ACC112 (cell line): ENCODE data around the gene PLIN5.

Source experiments
- H2AFZ ChIP-seq: fragments of 200-600 bp; sonication (generic); one replicate; pipeline ENCODE4 v1.6.0; 2017; ENCODE audit warnings: antibody characterized with exemption, low read length; ENCODE audit not compliant: unreplicated experiment
- H3K27ac ChIP-seq: fragments of 200-600 bp; sonication (generic); 2 replicates; pipeline ENCODE4 v1.5.1; 2014; ENCODE audit warnings: low read depth, mild to moderate bottlenecking, antibody characterized with exemption, low read length, moderate library complexity
- H3K27me3 ChIP-seq: fragments of 200-600 bp; sonication (generic); 2 replicates; pipeline ENCODE4 v1.6.1; 2014; ENCODE audit warnings: mild to moderate bottlenecking, antibody characterized with exemption, low read length, moderate library complexity, mixed read lengths; ENCODE audit not compliant: insufficient read depth
- H3K36me3 ChIP-seq: fragments of 200-600 bp; sonication (generic); 2 replicates; pipeline ENCODE4 v1.6.1; 2016; ENCODE audit warnings: mild to moderate bottlenecking, antibody characterized with exemption, low read length, moderate library complexity, mixed read lengths; ENCODE audit not compliant: insufficient read depth
- H3K4me1 ChIP-seq: fragments of 200-600 bp; sonication (generic); one replicate; pipeline ENCODE4 v1.6.1; 2016; ENCODE audit warnings: low read length, mixed read lengths; ENCODE audit not compliant: insufficient read depth, unreplicated experiment, control insufficient read depth
- H3K4me3 ChIP-seq: fragments of 200-600 bp; sonication (generic); 2 replicates; pipeline ENCODE4 v1.5.1; 2014; ENCODE audit warnings: mild to moderate bottlenecking, low read depth, low read length
- H3K79me2 ChIP-seq: fragments of 200-600 bp; sonication (generic); one replicate; pipeline ENCODE4 v1.6.0; 2016; ENCODE audit warnings: low read length; ENCODE audit not compliant: control insufficient read depth, unreplicated experiment, insufficient read depth

PLIN5 gene

GRCh38 chr19:4500841-4501591, 34.0 kb downstream of the PLIN5 start:
- H3K4me3 ChIP-seq, result no peak overlapping the region
- no peak overlapping the region for H3K27ac ChIP-seq
- no peaks in the 10 kb centered on the region for H3K36me3 ChIP-seq
- no peaks in the 10 kb centered on the region for H3K4me1 ChIP-seq
- H2AFZ ChIP-seq, result no peak overlapping the region
- no peaks in the 10 kb centered on the region for H3K79me2 ChIP-seq
- H3K27me3 ChIP-seq, result no peaks in the 10 kb centered on the region

GRCh38 chr19:4499855-4500254, 35.2 kb downstream of the PLIN5 start:
- H3K79me2 ChIP-seq, result no peaks in the 10 kb centered on the region
- H3K36me3 ChIP-seq, result no peaks in the 10 kb centered on the region
- no peaks in the 10 kb centered on the region for H3K4me1 ChIP-seq
- no peak overlapping the region for H3K27ac ChIP-seq
- H3K4me3 ChIP-seq, result no peak overlapping the region
- H3K27me3 ChIP-seq, result no peaks in the 10 kb centered on the region
- H2AFZ ChIP-seq, result no peak overlapping the region

DNA sequence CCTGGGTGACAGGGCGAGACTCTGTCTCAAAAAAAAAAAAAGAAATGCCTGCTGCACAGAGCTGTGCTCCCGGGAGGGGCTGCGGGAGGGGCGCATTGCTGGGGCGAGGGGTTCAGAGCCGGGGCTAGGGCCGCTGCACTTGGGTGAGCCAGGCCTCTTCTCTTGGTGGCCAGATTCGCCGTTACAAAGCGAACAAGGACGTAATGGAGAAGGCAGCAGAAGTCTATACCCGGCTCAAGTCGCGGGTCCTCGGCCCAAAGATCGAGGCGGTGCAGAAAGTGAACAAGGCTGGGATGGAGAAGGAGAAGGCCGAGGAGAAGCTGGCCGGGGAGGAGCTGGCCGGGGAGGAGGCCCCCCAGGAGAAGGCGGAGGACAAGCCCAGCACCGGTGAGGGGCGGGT, 35.7 kb downstream of the PLIN5 start:
- no peaks in the 10 kb centered on the region for H3K27me3 ChIP-seq
- H3K79me2 ChIP-seq, result no peaks in the 10 kb centered on the region
- H3K4me1 ChIP-seq, result no peaks in the 10 kb centered on the region
- no peaks in the 10 kb centered on the region for H3K36me3 ChIP-seq
- no peak overlapping the region for H3K27ac ChIP-seq
- no peak overlapping the region for H3K4me3 ChIP-seq
- no peak overlapping the region for H2AFZ ChIP-seq

GRCh38 chr19:4498694-4499093, 36.3 kb downstream of the PLIN5 start:
- Histone ChIP-seq H3K36me3 (no peaks in the 10 kb centered on the region), H3K79me2 (no peaks in the 10 kb centered on the region), H2AFZ (no peak overlapping the region), H3K27me3 (no peaks in the 10 kb centered on the region), H3K27ac (no peak overlapping the region), H3K4me3 (no peak overlapping the region), H3K4me1 (no peaks in the 10 kb centered on the region)

DNA sequence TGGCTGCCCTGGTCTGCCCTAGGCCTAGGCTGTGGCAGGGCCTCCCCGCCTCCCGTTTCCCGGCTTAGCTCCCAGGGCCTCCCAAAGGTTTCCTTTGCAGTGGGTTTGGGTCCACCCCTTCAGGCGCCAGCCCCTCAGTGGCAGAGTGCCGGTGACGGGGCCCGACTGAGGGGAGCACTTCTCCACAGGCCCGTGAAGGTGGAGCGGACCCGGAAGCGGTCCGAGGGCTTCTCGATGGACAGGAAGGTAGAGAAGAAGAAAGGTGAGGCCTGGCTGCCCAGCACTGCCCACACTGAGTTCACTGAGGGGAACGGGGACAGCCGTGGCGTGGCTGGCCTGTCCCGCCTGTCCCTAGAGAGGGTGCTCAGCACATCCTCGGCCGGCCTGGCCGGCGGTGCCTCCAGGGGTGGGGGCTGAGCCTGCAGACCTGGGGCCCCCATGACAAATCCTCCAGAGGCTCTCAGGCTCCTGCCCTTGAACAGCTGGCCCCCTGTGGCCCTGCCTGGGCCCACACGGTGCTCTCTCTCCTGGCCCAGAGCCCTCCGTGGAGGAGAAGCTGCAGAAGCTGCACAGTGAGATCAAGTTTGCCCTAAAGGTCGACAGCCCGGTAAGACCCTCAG, 37.1 kb downstream of the PLIN5 start:
- Histone ChIP-seq H2AFZ (no peak overlapping the region), H3K79me2 (no peaks in the 10 kb centered on the region), H3K4me3 (no peak overlapping the region), H3K27me3 (no peaks in the 10 kb centered on the region), H3K36me3 (no peaks in the 10 kb centered on the region), H3K4me1 (no peaks in the 10 kb centered on the region), H3K27ac (no peak overlapping the region)

GRCh38 chr19:4496304-4496703, 38.7 kb downstream of the PLIN5 start:
- peaks cover 7% of the 10 kb centered on the region; the same call in 1 of the 2 replicates for H3K36me3 ChIP-seq
- no peak overlapping the region for H2AFZ ChIP-seq
- H3K79me2 ChIP-seq, result no peaks in the 10 kb centered on the region

DNA sequence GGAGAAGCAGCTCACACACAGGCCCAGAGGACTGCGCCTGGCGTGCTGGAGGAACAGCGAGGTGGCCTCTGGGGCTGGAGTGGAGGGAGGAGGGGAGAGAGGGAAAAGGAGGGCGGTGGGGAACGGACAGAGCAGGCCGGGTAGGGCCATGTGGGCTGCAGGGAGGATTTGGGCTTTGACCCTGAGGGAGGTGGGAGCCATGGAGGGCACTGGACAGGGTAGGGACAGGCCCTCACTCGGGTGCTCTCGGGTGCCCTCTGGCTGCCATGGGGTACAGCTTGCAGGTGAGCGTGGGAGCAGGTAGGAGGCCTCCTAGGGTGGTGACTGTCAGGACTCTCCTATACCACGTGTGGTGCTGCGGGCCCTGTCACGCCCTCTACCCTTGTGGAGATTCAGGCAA, 39.6 kb downstream of the PLIN5 start:
- no peaks in the 10 kb centered on the region for H3K4me1 ChIP-seq
- H3K27ac ChIP-seq, result no peak overlapping the region
- H3K4me3 ChIP-seq, result no peak overlapping the region
- peaks cover 8% of the 10 kb centered on the region; the same call in 1 of the 2 replicates for H3K36me3 ChIP-seq
- H3K27me3 ChIP-seq, result no peaks in the 10 kb centered on the region
- no peak overlapping the region for H2AFZ ChIP-seq
- no peaks in the 10 kb centered on the region for H3K79me2 ChIP-seq

More at GRCh38 chr19:4496304-4496703, 38.7 kb downstream of the PLIN5 start:
- Histone ChIP-seq H3K27me3 (no peaks in the 10 kb centered on the region), H3K27ac (no peak overlapping the region), H3K4me3 (no peak overlapping the region), H3K4me1 (no peaks in the 10 kb centered on the region)

GRCh38 chr19:4494691-4495064, 40.3 kb downstream of the PLIN5 start:
- peaks cover 8% of the 10 kb centered on the region; the same call in 1 of the 2 replicates for H3K36me3 ChIP-seq
- no peaks in the 10 kb centered on the region for H3K27me3 ChIP-seq
- H3K79me2 ChIP-seq, result no peaks in the 10 kb centered on the region
- H3K4me1 ChIP-seq, result no peaks in the 10 kb centered on the region
- no peak overlapping the region for H3K27ac ChIP-seq
- no peak overlapping the region for H3K4me3 ChIP-seq
- no peak overlapping the region for H2AFZ ChIP-seq

DNA sequence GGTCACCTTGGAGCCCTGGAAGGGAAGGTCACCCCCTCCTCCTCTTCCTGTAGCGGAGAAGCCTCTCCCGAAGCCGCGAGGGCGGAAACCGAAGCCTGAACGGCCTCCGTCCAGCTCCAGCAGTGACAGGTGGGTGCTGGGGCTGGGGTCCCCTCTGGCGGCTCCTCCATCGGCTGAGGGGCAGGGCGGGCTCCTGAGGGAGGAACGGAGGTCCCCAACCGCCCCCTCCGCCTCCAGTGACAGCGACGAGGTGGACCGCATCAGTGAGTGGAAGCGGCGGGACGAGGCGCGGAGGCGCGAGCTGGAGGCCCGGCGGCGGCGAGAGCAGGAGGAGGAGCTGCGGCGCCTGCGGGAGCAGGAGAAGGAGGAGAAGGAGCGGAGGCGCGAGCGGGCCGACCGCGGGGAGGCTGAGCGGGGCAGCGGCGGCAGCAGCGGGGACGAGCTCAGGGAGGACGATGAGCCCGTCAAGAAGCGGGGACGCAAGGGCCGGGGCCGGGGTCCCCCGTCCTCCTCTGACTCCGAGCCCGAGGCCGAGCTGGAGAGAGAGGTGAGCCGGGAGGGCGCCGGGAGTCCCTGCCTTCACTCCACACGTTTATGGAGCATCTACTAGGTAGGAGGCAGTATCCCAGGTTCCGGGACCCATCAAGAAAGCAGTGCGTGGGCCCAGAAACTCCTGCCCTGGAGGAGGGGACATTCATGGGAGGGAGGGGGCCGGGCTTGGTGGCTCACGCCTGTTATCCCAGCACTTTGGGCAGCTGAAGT, 40.9 kb downstream of the PLIN5 start:
- no peaks in the 10 kb centered on the region for H3K4me1 ChIP-seq
- no peak overlapping the region for H3K27ac ChIP-seq
- no peaks in the 10 kb centered on the region for H3K79me2 ChIP-seq
- H3K36me3 ChIP-seq, result peaks cover 8% of the 10 kb centered on the region; the same call in 1 of the 2 replicates
- H2AFZ ChIP-seq, result no peak overlapping the region
- no peak overlapping the region for H3K4me3 ChIP-seq
- H3K27me3 ChIP-seq, result no peaks in the 10 kb centered on the region

DNA sequence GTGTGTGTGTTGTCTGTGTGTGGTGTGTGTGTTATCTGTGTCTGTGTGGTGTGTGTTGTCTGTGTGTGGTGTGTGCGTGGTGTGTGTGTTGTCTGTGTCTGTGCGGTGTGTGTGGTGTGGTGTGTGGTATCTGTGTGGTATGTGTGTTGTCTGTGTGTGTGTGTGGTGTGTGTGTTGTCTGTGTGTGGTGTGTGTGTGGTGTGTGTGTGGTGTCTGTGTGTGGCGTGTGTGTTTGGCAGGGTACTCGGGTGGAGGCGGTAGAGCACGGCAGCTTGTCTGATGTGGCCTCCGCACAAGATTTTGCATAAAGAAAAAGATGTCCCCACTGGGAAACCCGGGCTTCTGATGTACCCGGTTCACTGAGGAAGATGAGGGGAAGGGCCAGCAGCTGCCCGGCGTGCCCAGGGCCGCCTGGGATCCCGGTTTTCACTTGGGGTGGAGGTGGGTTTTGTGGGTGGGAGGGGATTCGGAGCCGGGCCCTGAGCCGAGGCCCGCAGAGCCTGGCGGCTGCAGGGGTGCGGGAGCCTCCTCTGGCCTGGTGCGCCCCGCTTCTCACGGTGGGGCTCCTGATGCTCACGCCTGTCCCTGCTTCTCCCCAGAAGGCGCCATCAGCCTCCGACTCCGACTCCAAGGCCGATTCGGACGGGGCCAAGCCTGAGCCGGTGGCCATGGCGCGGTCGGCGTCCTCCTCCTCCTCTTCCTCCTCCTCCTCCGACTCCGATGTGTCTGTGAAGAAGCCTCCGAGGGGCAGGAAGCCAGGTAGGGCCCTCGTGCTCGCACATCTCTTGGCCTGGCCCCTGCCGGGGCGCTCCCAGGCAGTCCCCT, 41.7 kb downstream of the PLIN5 start:
- no peaks in the 10 kb centered on the region for H3K79me2 ChIP-seq
- no peaks in the 10 kb centered on the region for H3K27me3 ChIP-seq
- peaks cover 8% of the 10 kb centered on the region; the same call in 1 of the 2 replicates for H3K36me3 ChIP-seq
- H2AFZ ChIP-seq, result no peak overlapping the region
- H3K4me3 ChIP-seq, result no peak overlapping the region
- H3K4me1 ChIP-seq, result no peaks in the 10 kb centered on the region
- H3K27ac ChIP-seq, result no peak overlapping the region
